Esophagus squamous epithelium (tissue), 5 donors: ENCODE measurements around the gene TLE6. TPM values are rescaled to one million over a fixed set of nuclear protein-coding genes. Genes with fewer than 3 reads are reported as not detected.
A peak's percentile ranks its signal among the peaks of the same experiment; 100 is the strongest.
"Not testable (repeated sequence)": the region's sequence is repeated elsewhere in the genome, so short reads cannot be mapped to it uniquely, and the experiment has no call there.

Experiments used
- DNase-seq: peaks from one replicate; lab custom pipeline; 2025; lab: John Stamatoyannopoulos, UW
- H3K27ac ChIP-seq, 4 donors: fragments of 200-600 bp; sonication (generic); one replicate each; pipeline ENCODE4 v1.5.1; 2016 to 2019; ENCODE audit warnings: mild to moderate bottlenecking in 1 of 4
- H3K27me3 ChIP-seq, 4 donors: fragments of 200-600 bp; sonication (generic); 1 replicate in 3 of 4; 2 replicates in 1 of 4; pipeline versions ENCODE4 v1.5.1 to v1.6.0; 2017 to 2021; ENCODE audit warnings: antibody characterized with exemption in 1 of 4
- H3K36me3 ChIP-seq, 3 donors: fragments of 200-600 bp; sonication (generic); one replicate each; pipeline ENCODE4 v1.5.1; 2016 to 2019
- H3K4me1 ChIP-seq, 3 donors: fragments of 200-600 bp; sonication (generic); one replicate each; pipeline ENCODE4 v1.5.1; 2017 to 2019
- H3K4me3 ChIP-seq, 4 donors: fragments of 200-600 bp; sonication (generic); 1 replicate in 3 of 4; 2 replicates in 1 of 4; pipeline ENCODE4 v1.5.1; 2016 to 2019; ENCODE audit warnings: mild to moderate bottlenecking in 2 of 4, moderate library complexity in 1 of 4
- H3K9me3 ChIP-seq, 3 donors: fragments of 200-600 bp; sonication (generic); one replicate each; pipeline ENCODE4 v1.5.1; 2016 to 2019
- POLR2A ChIP-seq, 4 donors: fragments of 450-650 bp; IDR thresholded peaks; one replicate each; pipeline ENCODE4 v1.6.1; 2017; ENCODE audit warnings: antibody characterized with exemption in 4 of 4, mild to moderate bottlenecking in 4 of 4, moderate library complexity in 3 of 4
- WGBS, 2 donors: methylation state at CpG; one replicate each; pipeline ENCODE4 v1.1.5; 2018; 5-methylcytosine and 5-hydroxymethylcytosine counted together
- intact Hi-C: fragments of 100-400 bp; cut with DNase I; formaldehyde crosslinking; loops from one replicate; pipeline ENCODE4 v1.15.0; 2022
- total RNA-seq, 4 donors: library from RNA; depleted of rRNA; stranded (reverse); fragments of >200 nt; gene quantifications; one replicate each; pipeline ENCODE4 v1.1.0, GENCODE V29; 2016
- TF ChIP-seq, protein P1 (sequence below), 6 experiments: fragments of 450-650 bp in 4 of 6; fragments of 200-600 bp in 2 of 6; sonication (generic) in 2 of 6; IDR thresholded peaks; one replicate each; pipeline ENCODE4 v1.5.1; 2016 to 2019; ENCODE audit warnings: antibody characterized with exemption in 6 of 6, mild to moderate bottlenecking in 4 of 6, moderate library complexity in 4 of 6
- donor health status: DM: yes; HTN: yes; CAD: no.

Gene TLE6
- total RNA-seq, 4 donors from 2014 or later: 0.59 to 3.3 (median 1.9) TPM; not detected in 1

DNA sequence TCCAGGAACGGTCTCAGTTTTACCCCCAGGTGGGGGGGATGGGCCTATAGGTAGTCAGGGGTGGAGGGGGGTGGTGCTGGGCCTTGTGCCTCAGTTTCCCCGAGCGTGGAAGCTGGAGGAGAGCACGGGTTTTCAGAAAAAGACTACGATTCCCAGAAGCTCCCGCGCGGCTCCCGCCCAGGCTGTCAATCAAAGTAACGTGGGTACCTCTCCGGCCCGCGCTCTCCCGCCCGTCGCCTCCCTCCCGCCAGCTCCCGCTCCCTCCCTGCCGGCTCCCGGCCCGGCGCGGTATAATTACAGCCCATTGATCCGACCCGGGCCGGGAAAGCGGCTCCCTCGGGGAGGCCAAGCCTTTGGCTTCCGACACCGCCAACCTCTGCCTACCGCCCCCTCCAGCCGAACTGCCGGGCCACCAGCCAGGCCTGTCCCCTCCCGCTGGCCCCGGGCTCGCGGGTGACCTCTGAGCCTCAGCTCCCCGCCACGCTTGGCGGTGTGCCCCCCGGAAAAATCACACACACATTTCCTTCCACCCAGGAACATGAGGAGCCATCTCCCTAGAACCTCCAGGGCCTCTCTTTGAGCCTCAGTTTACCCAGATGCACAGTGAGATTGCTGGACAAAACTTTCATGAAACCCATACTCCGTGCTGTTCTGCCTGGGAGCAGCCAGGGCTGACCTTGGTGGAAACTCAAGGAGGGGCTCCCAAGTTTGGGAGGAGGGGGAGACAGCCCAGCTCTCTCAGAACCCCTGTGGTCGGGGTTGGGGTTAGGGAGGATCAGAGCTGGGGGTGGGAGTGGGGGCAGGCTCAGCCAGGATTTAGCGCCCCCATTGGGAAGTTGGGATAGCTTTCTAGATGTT lies 59.0 kb downstream of the TLE6 start:
- intact Hi-C loops: no loop called here
- WGBS, 2 donors: 0 to 5% methylated on average over 11 to 12 of the region's 44 CpGs
- Histone ChIP-seq H3K27ac (peak overlapping the region; percentile 89 to 98 (median 94)), H3K4me1 (peaks cover 15 to 38% (median 18%) of the 10 kb centered on the region in 3 donors), H3K36me3 (no peaks in the 10 kb centered on the region), H3K9me3 (no peaks in the 10 kb centered on the region), H3K4me3 (peak overlapping the region; percentile 36 to 77 (median 46)), H3K27me3 (no peaks in the 10 kb centered on the region)
- TF ChIP-seq POLR2A (IDR thresholded peaks at IDR 0.05): peak in 1 of 4 donors; percentile 8
- TF ChIP-seq, protein P1, sequence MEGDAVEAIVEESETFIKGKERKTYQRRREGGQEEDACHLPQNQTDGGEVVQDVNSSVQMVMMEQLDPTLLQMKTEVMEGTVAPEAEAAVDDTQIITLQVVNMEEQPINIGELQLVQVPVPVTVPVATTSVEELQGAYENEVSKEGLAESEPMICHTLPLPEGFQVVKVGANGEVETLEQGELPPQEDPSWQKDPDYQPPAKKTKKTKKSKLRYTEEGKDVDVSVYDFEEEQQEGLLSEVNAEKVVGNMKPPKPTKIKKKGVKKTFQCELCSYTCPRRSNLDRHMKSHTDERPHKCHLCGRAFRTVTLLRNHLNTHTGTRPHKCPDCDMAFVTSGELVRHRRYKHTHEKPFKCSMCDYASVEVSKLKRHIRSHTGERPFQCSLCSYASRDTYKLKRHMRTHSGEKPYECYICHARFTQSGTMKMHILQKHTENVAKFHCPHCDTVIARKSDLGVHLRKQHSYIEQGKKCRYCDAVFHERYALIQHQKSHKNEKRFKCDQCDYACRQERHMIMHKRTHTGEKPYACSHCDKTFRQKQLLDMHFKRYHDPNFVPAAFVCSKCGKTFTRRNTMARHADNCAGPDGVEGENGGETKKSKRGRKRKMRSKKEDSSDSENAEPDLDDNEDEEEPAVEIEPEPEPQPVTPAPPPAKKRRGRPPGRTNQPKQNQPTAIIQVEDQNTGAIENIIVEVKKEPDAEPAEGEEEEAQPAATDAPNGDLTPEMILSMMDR (IDR thresholded peaks at IDR 0.05): no peak
- DNase-seq: no peak

- peak overlapping the region in 1 of 4 donors; percentile 49 for H3K4me3 ChIP-seq
- H3K9me3 ChIP-seq, H3K36me3 ChIP-seq, H3K27me3 ChIP-seq, DNase-seq, intact Hi-C loops: not testable (repeated sequence)
- WGBS, 2 donors: 51 to 69% methylated on average over 11 to 13 of the region's 14 CpGs
- peak overlapping the region; percentile 89 to 98 (median 94) for H3K27ac ChIP-seq
- H3K4me1 ChIP-seq: peaks cover 18 to 46% (median 19%) of the 10 kb centered on the region in 3 donors
Observed at GRCh38 chr19:3036977-3037544, 59.7 kb downstream of the TLE6 start.

DNA sequence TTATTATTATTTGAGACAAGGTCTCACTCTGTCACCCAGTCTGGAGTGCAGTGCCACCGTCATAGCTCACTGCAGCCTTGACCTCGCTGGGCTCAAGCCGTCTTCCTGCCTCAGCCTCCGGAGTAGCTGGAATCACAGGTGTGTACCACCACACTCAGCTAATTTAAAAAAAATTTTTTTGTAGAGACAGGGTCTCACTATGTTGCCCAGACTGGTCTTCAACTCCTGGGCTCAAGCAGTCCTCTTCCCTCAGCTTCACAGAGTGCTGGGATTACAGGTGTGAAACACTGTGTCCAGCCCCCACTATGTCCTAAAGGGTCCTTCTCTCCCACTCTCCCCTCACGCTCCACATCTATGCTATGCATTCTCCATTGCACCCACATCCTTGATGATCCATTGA lies 60.9 kb downstream of the TLE6 start:
- WGBS, 2 donors: 82 to 84% methylated on average over 5 of the region's 5 CpGs
- TF ChIP-seq, protein P1 (IDR thresholded peaks at IDR 0.05): no peak
- TF ChIP-seq POLR2A (IDR thresholded peaks at IDR 0.05): no peak

GRCh38 chr19:3039125-3039524 lies 61.8 kb downstream of the TLE6 start:
- Histone ChIP-seq H3K27ac (no peak overlapping the region), H3K27me3 (peaks cover 0 to 3% (median 0%) of the 10 kb centered on the region in 4 donors), H3K4me1 (peaks cover 16 to 50% (median 19%) of the 10 kb centered on the region in 3 donors), H3K9me3 (no peaks in the 10 kb centered on the region), H3K36me3 (no peaks in the 10 kb centered on the region), H3K4me3 (no peak overlapping the region)
- TF ChIP-seq POLR2A (IDR thresholded peaks at IDR 0.05): no peak
- TF ChIP-seq, protein P1 (IDR thresholded peaks at IDR 0.05): no peak
- no peak for DNase-seq
- intact Hi-C loops: no loop called here
- WGBS, 2 donors: 82 to 84% methylated on average over 5 of the region's 5 CpGs

More for the DNA sequence above, 60.9 kb downstream of the TLE6 start:
- H3K4me1 ChIP-seq: peaks cover 18 to 54% (median 19%) of the 10 kb centered on the region in 3 donors
- intact Hi-C loops: no loop called here
- no peaks in the 10 kb centered on the region for H3K36me3 ChIP-seq
- DNase-seq: no peak
- no peaks in the 10 kb centered on the region for H3K9me3 ChIP-seq
- H3K27me3 ChIP-seq: peaks cover 0 to 3% (median 0%) of the 10 kb centered on the region in 4 donors
- no peak overlapping the region for H3K4me3 ChIP-seq
- no peak overlapping the region for H3K27ac ChIP-seq

DNA sequence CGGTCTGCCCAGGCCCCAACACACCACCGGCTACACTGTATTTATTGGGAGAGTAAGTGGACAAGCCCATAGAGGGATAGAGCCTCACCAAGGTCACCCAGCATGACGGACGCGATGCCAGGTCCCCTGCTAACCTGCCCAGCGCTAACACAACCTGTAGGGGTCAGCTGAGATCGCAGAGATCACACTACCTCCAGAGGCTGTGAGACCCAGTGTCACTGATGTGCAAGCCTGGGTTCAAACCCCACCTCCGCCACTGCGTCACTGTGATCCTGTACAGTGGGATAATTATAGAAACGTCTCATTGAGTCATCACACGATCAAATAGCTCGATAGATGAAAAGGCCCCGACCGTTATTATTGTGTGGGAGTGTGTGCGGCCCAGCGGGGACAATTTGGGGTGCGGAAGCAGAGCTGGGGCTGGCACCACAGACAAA lies 62.3 kb downstream of the TLE6 start:
- no peak overlapping the region for H3K27ac ChIP-seq
- WGBS, 2 donors: 65 to 67% methylated on average over 13 to 14 of the region's 17 CpGs
- no peak overlapping the region for H3K4me3 ChIP-seq
- TF ChIP-seq, protein P1 (IDR thresholded peaks at IDR 0.05): no peak
- no peak for TF ChIP-seq POLR2A (IDR thresholded peaks at IDR 0.05)
- no peak for DNase-seq
- H3K36me3 ChIP-seq: no peaks in the 10 kb centered on the region
- peaks cover 0 to 3% (median 0%) of the 10 kb centered on the region in 4 donors for H3K27me3 ChIP-seq
- intact Hi-C loops: no loop called here
- H3K9me3 ChIP-seq: no peaks in the 10 kb centered on the region
- peaks cover 11 to 44% (median 14%) of the 10 kb centered on the region in 3 donors for H3K4me1 ChIP-seq
